Nephron (organoid): ENCODE results near the gene C1QTNF7.
A peak's percentile ranks its signal among the peaks of the same experiment; 100 is the strongest.

ENCODE experiments used
- H3K27ac Mint-ChIP-seq, 3 experiments: 2 replicates each; pipeline ENCODE4 v1.8.0; 2020; ENCODE audit warnings: mixed read lengths in 3 of 3, mild to moderate bottlenecking in 2 of 3, moderate library complexity in 1 of 3
- H3K27me3 Mint-ChIP-seq: 2 replicates; pipeline ENCODE4 v1.8.0; 2021; ENCODE audit warnings: low read depth, mild to moderate bottlenecking, moderate library complexity, mixed read lengths
- H3K36me3 Mint-ChIP-seq: 2 replicates; pipeline ENCODE4 v1.8.0; 2020; ENCODE audit warnings: low read depth, mixed read lengths
- H3K4me1 Mint-ChIP-seq: 2 replicates; pipeline ENCODE4 v1.8.0; 2020; ENCODE audit warnings: mixed read lengths
- H3K4me3 Mint-ChIP-seq, 3 experiments: 2 replicates each; pipeline ENCODE4 v1.8.0; 2020; ENCODE audit warnings: mild to moderate bottlenecking in 3 of 3, mixed read lengths in 3 of 3, moderate library complexity in 2 of 3
- H3K9me3 Mint-ChIP-seq: 2 replicates; pipeline ENCODE4 v1.8.0; 2020; ENCODE audit warnings: mixed read lengths
- TF ChIP-seq, protein P1 (sequence below), 3 experiments: fragments of 200-600 bp; sonication (generic); IDR thresholded peaks; one replicate each; pipeline ENCODE4 v1.5.0; 2021; ENCODE audit warnings: antibody characterized with exemption in 3 of 3; ENCODE audit not compliant: unreplicated experiment in 3 of 3

C1QTNF7 gene

DNA sequence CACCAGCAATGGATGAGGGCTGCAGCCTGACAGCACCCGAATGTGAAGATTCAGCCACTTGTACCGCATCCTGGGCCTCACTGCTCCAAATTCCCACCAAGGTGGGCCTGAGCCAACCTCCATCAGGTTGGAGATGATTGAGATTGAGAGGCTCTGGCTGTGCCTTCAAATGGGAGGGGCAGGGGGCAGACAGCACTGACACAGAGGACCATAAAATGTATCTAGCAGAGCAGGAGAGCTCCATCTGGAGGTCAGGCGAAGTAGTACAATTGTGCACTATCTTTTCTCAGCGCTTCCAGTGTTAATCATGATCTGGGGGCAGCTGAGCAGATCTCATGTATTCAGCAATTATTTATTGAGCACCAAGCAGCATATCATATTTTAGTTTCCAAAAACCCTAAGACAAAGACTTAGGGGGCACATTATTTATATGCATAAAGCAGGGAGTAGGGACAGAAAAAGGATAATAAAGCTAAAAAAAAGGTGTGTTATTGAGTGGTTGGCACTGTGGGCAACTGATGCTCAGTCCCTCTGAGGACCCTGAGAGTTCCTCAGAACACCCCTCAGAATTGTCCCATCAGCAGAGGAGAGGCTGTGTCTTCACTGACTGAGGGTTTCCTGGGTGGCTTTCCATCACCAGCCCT, 31.6 kb upstream of the C1QTNF7 start:
- Mint-ChIP-seq H3K4me3 (no peak overlapping the region), H3K27me3 (peaks cover 17% of the 10 kb centered on the region), H3K27ac (no peak overlapping the region), H3K36me3 (peaks cover 4% of the 10 kb centered on the region), H3K9me3 (peaks cover 2% of the 10 kb centered on the region), H3K4me1 (peaks cover 30% of the 10 kb centered on the region)
- TF ChIP-seq, protein P1, sequence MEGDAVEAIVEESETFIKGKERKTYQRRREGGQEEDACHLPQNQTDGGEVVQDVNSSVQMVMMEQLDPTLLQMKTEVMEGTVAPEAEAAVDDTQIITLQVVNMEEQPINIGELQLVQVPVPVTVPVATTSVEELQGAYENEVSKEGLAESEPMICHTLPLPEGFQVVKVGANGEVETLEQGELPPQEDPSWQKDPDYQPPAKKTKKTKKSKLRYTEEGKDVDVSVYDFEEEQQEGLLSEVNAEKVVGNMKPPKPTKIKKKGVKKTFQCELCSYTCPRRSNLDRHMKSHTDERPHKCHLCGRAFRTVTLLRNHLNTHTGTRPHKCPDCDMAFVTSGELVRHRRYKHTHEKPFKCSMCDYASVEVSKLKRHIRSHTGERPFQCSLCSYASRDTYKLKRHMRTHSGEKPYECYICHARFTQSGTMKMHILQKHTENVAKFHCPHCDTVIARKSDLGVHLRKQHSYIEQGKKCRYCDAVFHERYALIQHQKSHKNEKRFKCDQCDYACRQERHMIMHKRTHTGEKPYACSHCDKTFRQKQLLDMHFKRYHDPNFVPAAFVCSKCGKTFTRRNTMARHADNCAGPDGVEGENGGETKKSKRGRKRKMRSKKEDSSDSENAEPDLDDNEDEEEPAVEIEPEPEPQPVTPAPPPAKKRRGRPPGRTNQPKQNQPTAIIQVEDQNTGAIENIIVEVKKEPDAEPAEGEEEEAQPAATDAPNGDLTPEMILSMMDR (IDR thresholded peaks at IDR 0.05; ENCODE audit: unreplicated experiment in 3 of 3): peak; percentile 40 to 58 (median 55)

DNA sequence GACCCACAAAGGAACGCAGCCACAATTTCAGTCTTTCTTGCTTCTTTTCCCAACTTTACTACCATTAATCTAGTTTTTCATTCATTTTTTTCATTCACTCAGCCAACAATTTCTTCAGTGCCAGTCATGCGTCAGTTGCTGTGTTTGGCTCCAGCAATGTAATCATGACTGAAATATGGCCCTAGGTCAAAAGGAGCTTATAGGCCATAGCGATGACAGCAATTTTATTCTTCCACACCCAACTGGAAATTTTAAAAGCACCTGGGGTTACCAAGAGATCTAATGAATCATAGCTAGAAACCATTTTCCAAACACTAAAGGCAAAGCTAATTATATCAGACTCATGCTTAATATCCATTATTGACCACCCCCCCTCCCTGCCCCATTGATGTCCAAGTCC, 29.8 kb upstream of the C1QTNF7 start:
- Mint-ChIP-seq H3K9me3 (peaks cover 2% of the 10 kb centered on the region), H3K36me3 (peaks cover 4% of the 10 kb centered on the region), H3K4me1 (peaks cover 44% of the 10 kb centered on the region), H3K27me3 (peaks cover 17% of the 10 kb centered on the region), H3K4me3 (no peak overlapping the region), H3K27ac (no peak overlapping the region)
- TF ChIP-seq, protein P1 (IDR thresholded peaks at IDR 0.05; ENCODE audit: unreplicated experiment in 3 of 3): no peak

DNA sequence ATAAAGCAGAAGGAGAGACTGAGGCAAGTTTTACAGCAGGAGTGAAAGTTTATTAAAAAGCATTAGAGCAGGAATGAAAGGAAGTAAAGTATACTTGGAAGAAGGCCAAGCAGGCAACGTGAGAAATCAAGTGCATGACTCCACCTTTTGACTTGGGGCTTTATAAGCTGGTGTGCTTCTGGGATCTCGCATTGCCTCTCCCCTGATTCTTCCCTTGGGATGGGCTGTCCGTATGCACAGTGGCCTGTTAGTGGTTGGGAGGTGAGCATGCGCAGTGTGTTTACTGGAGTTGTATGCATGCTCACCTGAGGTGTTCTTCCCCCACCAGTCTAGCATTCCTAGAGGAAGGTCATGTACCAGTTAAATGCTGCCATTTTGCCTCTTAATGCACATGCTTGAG, 29.1 kb upstream of the C1QTNF7 start:
- H3K9me3 Mint-ChIP-seq: peaks cover 2% of the 10 kb centered on the region
- peaks cover 17% of the 10 kb centered on the region for H3K27me3 Mint-ChIP-seq
- H3K27ac Mint-ChIP-seq: no peak overlapping the region
- peaks cover 4% of the 10 kb centered on the region for H3K36me3 Mint-ChIP-seq
- H3K4me3 Mint-ChIP-seq: no peak overlapping the region
- peaks cover 47% of the 10 kb centered on the region for H3K4me1 Mint-ChIP-seq
- TF ChIP-seq, protein P1 (IDR thresholded peaks at IDR 0.05; ENCODE audit: unreplicated experiment in 3 of 3): no peak

DNA sequence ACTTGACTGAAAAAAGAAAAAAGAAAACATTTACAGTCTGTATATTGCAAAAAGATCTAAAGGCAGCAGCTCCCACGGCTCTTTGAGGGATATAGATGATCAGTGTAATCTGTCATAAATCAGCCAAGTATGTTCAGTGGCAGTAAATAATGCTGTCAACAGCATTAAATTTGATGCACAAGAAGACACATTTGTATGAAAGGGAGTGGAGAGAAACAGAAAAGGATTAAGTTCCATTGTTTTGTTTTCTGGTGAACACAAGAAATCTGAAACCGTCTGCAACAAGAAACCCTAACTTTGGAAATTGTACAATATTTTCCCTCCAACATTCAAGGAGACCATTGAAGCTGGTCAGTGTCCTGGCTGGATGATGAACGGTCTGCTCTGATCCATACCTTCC, 27.6 kb upstream of the C1QTNF7 start:
- Mint-ChIP-seq H3K4me3 (no peak overlapping the region), H3K27me3 (peaks cover 16% of the 10 kb centered on the region), H3K4me1 (peaks cover 45% of the 10 kb centered on the region), H3K27ac (peak overlapping the region; percentile 11 to 72 (median 36)), H3K9me3 (peaks cover 2% of the 10 kb centered on the region), H3K36me3 (peaks cover 4% of the 10 kb centered on the region)
- TF ChIP-seq, protein P1 (IDR thresholded peaks at IDR 0.05; ENCODE audit: unreplicated experiment in 3 of 3): no peak

DNA sequence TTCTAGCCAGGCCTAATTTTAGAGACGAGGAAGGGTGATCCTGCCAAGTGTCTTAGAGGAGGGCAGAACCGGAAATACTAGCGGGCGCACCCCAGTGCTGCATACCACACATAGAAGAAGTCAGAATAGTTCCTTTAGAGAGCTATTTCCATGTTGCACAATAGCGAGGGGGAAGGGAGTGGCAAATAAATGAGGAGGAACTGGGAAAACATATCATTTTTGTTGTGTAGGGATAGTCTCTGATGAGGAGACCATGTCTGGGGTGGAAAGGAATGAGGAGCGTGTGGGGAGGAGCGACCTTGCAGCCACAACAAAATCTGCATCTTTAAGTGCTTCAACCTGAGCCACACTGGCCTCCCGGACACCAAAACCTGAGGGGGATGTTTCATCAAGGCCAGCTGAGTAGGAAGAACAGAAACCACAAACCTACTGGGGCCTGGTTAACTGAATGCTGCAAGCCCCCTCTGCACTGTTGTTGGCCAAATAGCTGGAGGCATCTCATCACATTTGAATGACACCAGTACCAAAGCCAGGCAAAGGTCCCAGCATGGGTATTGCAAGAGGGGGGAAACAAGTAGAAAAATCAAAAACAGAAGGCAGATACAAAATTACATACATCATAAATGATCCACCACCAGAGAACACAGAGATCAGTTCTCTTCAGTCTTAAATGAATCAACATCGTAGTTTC, 26.7 kb upstream of the C1QTNF7 start:
- Mint-ChIP-seq H3K9me3 (peaks cover 2% of the 10 kb centered on the region), H3K27ac (peak overlapping the region; percentile 11 to 42 (median 36)), H3K4me3 (no peak overlapping the region), H3K4me1 (peaks cover 39% of the 10 kb centered on the region), H3K36me3 (no peaks in the 10 kb centered on the region), H3K27me3 (peaks cover 18% of the 10 kb centered on the region)
- TF ChIP-seq, protein P1 (IDR thresholded peaks at IDR 0.05; ENCODE audit: unreplicated experiment in 3 of 3): no peak

DNA sequence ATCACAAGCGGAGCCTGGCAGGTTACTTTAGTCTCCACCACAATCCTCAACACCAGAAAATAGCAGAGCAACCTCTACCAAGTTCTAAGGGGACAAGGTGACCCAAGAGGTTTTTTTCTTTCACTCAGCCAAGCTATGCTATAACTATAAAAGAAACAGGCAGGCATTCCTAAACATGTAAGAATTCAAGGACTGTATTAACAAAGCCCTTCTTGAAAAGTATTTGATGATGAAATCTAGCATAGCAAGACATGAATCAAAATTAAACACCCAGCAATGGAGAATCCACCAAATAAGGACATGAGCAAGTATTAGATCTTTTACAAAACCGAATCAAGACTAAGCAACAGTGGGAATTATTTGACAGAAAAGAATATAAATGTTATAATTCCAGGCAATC, 25.7 kb upstream of the C1QTNF7 start:
- no peaks in the 10 kb centered on the region for H3K36me3 Mint-ChIP-seq

More for the DNA sequence above, 25.7 kb upstream of the C1QTNF7 start:
- H3K9me3 Mint-ChIP-seq: no peaks in the 10 kb centered on the region
- no peak overlapping the region for H3K27ac Mint-ChIP-seq
- peaks cover 39% of the 10 kb centered on the region for H3K4me1 Mint-ChIP-seq
- peaks cover 11% of the 10 kb centered on the region for H3K27me3 Mint-ChIP-seq
- TF ChIP-seq, protein P1 (IDR thresholded peaks at IDR 0.05; ENCODE audit: unreplicated experiment in 3 of 3): no peak
- no peak overlapping the region for H3K4me3 Mint-ChIP-seq
